ENCODE results near the gene ABHD8.

DNA sequence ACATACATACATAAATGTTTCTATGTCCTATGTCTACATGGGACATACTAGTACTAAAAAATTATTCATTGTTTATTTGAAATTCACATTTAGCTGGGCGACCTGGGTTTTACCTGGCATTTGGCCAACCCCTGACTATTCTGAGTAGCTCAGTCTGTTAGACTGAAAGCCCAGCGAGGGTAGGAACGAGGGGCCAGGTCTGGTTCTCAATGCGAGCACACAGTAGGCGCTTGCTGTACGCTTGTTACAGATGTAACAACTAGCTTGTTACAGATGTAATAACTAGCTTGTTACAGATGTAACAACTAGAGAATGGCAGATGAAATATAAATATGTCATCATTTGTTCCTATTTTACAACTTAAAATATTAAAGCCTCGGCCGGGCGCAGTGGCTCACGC lies 32.4 kb upstream of the ABHD8 start:
- TF ChIP-seq POLR2AphosphoS5 (IDR thresholded peaks at IDR 0.05; ENCODE audit: low read depth, low read length): no peak
- TF ChIP-seq SUZ12 (IDR thresholded peaks at IDR 0.05; ENCODE audit: low read depth, low read length): no peak
- no peak for TF ChIP-seq POLR2A (IDR thresholded peaks at IDR 0.05; ENCODE audit: insufficient read depth in 1 of 2, low read depth in 2 of 2, low read length in 2 of 2)
- TF ChIP-seq ZNF678 (CRISPR knock-in tag; IDR thresholded peaks at IDR 0.05): no peak
- no peak for TF ChIP-seq GLI4 (CRISPR knock-in tag; IDR thresholded peaks at IDR 0.05; ENCODE audit: borderline replicate concordance)
- no peak for TF ChIP-seq ZNF430 (CRISPR knock-in tag; IDR thresholded peaks at IDR 0.05)
- TF ChIP-seq EZH2 (conservative IDR thresholded peaks at IDR 0.05; ENCODE audit: low read depth, low read length): no peak
- TF ChIP-seq, protein P1, sequence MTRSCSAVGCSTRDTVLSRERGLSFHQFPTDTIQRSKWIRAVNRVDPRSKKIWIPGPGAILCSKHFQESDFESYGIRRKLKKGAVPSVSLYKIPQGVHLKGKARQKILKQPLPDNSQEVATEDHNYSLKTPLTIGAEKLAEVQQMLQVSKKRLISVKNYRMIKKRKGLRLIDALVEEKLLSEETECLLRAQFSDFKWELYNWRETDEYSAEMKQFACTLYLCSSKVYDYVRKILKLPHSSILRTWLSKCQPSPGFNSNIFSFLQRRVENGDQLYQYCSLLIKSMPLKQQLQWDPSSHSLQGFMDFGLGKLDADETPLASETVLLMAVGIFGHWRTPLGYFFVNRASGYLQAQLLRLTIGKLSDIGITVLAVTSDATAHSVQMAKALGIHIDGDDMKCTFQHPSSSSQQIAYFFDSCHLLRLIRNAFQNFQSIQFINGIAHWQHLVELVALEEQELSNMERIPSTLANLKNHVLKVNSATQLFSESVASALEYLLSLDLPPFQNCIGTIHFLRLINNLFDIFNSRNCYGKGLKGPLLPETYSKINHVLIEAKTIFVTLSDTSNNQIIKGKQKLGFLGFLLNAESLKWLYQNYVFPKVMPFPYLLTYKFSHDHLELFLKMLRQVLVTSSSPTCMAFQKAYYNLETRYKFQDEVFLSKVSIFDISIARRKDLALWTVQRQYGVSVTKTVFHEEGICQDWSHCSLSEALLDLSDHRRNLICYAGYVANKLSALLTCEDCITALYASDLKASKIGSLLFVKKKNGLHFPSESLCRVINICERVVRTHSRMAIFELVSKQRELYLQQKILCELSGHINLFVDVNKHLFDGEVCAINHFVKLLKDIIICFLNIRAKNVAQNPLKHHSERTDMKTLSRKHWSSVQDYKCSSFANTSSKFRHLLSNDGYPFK (CRISPR knock-in tag; IDR thresholded peaks at IDR 0.05; ENCODE audit: borderline replicate concordance): no peak
- TF ChIP-seq ATF1 (CRISPR knock-in tag; IDR thresholded peaks at IDR 0.05): no peak
